ENCODE measurements around the gene DNAJC7. TPM values are rescaled to one million over a fixed set of nuclear protein-coding genes. Genes with fewer than 3 reads are reported as not detected.
A peak's percentile ranks its signal among the peaks of the same experiment; 100 is the strongest.

Gene DNAJC7
- total RNA-seq, 1 donor from 2014 or later = 92.5 TPM

DNA sequence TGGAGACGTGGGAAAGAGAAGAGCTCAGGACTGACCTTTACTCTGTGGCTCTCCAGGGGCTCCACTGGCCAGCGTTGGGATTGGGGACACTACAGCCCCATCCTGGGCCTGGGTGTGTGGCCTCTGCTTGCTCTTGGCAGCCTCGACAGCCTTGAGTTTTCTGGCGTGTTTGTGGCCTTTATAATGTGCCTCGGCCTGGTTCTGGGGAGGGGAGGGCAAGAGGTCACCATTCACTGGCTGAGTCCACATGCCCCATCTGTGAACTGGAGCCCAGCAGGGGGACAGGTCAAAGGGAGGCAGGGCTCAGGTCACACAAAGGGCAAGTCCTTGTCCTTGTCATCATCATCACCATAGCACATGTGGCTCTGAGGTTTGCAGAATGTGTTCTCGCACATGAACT lies 14.3 kb upstream of the DNAJC7 start:
- Mint-ChIP-seq H3K4me3 (no peak overlapping the region), H3K4me1 (peaks cover 46% of the 10 kb centered on the region), H3K27me3 (ENCODE audit: insufficient read depth, low read depth) (peaks cover 13% of the 10 kb centered on the region), H3K27ac (no peak overlapping the region), H3K36me3 (no peaks in the 10 kb centered on the region), H3K9me3 (no peaks in the 10 kb centered on the region)
- no peak for DNase-seq (ENCODE audit: low spot score)
- Histone ChIP-seq H3K4me3 (no peak overlapping the region), H2AFZ (replicated peaks) (no peak overlapping the region), H3K4me2 (no peak overlapping the region), H3K27ac (no peak overlapping the region), H3K36me3 (no peaks in the 10 kb centered on the region), H4K20me1 (ENCODE audit: low read depth) (no peaks in the 10 kb centered on the region), H3F3A (ENCODE audit: low read depth) (peaks cover 29% of the 10 kb centered on the region), H3K79me2 (ENCODE audit: low read depth) (no peaks in the 10 kb centered on the region), H3K9ac (no peak overlapping the region), H3K27me3 (no peaks in the 10 kb centered on the region), H3K9me3 (ENCODE audit: low read depth) (no peaks in the 10 kb centered on the region), H3K4me1 (peaks cover 24% of the 10 kb centered on the region)
- TF ChIP-seq EZH2phosphoT487 (IDR thresholded peaks at IDR 0.05) (no peak), EZH2 (IDR thresholded peaks at IDR 0.05) (no peak)
- TF ChIP-seq, protein P1, sequence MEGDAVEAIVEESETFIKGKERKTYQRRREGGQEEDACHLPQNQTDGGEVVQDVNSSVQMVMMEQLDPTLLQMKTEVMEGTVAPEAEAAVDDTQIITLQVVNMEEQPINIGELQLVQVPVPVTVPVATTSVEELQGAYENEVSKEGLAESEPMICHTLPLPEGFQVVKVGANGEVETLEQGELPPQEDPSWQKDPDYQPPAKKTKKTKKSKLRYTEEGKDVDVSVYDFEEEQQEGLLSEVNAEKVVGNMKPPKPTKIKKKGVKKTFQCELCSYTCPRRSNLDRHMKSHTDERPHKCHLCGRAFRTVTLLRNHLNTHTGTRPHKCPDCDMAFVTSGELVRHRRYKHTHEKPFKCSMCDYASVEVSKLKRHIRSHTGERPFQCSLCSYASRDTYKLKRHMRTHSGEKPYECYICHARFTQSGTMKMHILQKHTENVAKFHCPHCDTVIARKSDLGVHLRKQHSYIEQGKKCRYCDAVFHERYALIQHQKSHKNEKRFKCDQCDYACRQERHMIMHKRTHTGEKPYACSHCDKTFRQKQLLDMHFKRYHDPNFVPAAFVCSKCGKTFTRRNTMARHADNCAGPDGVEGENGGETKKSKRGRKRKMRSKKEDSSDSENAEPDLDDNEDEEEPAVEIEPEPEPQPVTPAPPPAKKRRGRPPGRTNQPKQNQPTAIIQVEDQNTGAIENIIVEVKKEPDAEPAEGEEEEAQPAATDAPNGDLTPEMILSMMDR (IDR thresholded peaks at IDR 0.05) = no peak

DNA sequence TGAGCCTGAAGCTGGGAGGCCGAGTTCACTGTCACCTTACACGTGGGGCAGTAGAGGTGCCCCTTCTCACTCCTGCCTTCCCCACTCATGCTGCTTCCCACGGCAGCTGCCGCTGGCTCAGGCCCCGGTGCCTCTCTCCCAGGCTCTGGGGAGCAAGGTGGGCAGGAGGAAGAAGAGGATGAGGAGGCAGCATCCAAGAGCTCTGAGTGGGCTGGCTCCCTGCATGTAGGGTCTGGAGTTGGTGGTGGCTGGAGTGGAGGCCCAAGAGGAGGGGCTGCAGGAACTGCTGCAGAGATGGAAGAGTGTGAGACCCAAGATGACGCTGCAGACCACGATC lies 11.5 kb upstream of the DNAJC7 start:
- peak overlapping the region; percentile 40 for H2AFZ ChIP-seq (replicated peaks)
- H3K27ac ChIP-seq = peak overlapping the region; percentile 28
- DNase-seq (ENCODE audit: low spot score) = no peak
- H3K4me3 ChIP-seq = no peak overlapping the region
- Mint-ChIP-seq H3K27me3 (ENCODE audit: insufficient read depth, low read depth) (peaks cover 11% of the 10 kb centered on the region), H3K4me1 (peaks cover 59% of the 10 kb centered on the region), H3K9me3 (no peaks in the 10 kb centered on the region), H3K36me3 (no peaks in the 10 kb centered on the region), H3K27ac (peak overlapping the region; percentile 99), H3K4me3 (peak overlapping the region; percentile 72)
- H3K27me3 ChIP-seq = no peaks in the 10 kb centered on the region
- no peaks in the 10 kb centered on the region for H4K20me1 ChIP-seq (ENCODE audit: low read depth)
- no peaks in the 10 kb centered on the region for H3K9me3 ChIP-seq (ENCODE audit: low read depth)
- H3F3A ChIP-seq (ENCODE audit: low read depth) = peaks cover 46% of the 10 kb centered on the region
- TF ChIP-seq EZH2 (IDR thresholded peaks at IDR 0.05) (no peak), EZH2phosphoT487 (IDR thresholded peaks at IDR 0.05) (no peak)
- TF ChIP-seq, protein P1 (IDR thresholded peaks at IDR 0.05) = no peak
- peak overlapping the region; percentile 71 for H3K4me2 ChIP-seq
- no peaks in the 10 kb centered on the region for H3K36me3 ChIP-seq
- H3K79me2 ChIP-seq (ENCODE audit: low read depth) = no peaks in the 10 kb centered on the region
- H3K9ac ChIP-seq = no peak overlapping the region
- peaks cover 27% of the 10 kb centered on the region for H3K4me1 ChIP-seq

DNA sequence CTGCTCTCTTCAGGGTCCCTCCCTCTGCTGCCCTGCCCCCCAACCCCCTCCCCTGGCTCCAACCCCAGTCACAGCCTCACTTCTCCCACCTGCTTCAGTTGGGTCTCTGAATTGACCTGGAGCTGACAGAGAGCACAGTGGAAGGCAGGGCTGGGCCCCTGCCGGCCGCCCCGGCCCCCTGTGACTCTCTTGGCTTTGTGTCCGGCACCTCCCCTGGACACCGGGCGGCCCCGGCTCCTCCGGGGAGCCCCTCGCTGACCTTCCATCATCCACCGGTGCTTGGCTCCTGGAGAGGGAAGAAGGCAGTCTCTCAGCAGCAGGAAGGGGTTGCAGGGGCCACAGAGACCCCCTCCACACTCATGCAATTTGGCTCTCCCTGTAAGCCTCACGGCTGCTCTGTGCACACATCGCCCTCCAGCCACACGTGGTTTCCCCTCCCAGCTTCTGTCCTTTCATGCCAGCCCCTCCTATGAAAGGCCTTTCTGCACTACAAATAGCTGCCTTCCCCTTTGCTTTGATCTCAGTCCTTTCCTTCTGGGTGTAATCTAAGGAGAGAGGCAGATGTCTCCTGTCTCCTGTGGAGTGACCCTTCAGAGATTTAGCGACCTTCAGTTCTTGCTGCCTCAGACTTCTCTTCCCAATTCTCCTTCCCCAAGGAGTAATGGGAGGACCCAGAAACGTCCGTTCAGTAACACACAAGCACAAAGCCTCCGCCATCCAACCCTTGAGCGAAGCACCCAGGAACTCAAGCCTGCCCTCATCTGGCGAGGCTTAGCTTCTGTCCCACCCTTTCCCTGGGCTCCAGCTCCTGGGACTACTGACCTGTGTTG lies 10.9 kb upstream of the DNAJC7 start:
- Histone ChIP-seq H2AFZ (replicated peaks) (peak overlapping the region; percentile 40), H3K9me3 (ENCODE audit: low read depth) (no peaks in the 10 kb centered on the region), H3F3A (ENCODE audit: low read depth) (peaks cover 49% of the 10 kb centered on the region), H3K9ac (no peak overlapping the region), H3K4me2 (peak overlapping the region; percentile 71), H3K4me1 (peaks cover 27% of the 10 kb centered on the region), H3K27me3 (no peaks in the 10 kb centered on the region), H3K36me3 (no peaks in the 10 kb centered on the region), H3K79me2 (ENCODE audit: low read depth) (no peaks in the 10 kb centered on the region), H3K27ac (peak overlapping the region; percentile 28), H4K20me1 (ENCODE audit: low read depth) (no peaks in the 10 kb centered on the region), H3K4me3 (peak overlapping the region; percentile 19)
- Mint-ChIP-seq H3K27ac (peak overlapping the region; percentile 99), H3K9me3 (no peaks in the 10 kb centered on the region), H3K36me3 (no peaks in the 10 kb centered on the region), H3K4me1 (peaks cover 57% of the 10 kb centered on the region), H3K4me3 (peak overlapping the region; percentile 72), H3K27me3 (ENCODE audit: insufficient read depth, low read depth) (peaks cover 11% of the 10 kb centered on the region)
- TF ChIP-seq EZH2phosphoT487 (IDR thresholded peaks at IDR 0.05) (no peak), EZH2 (IDR thresholded peaks at IDR 0.05) (no peak)
- TF ChIP-seq, protein P1 (IDR thresholded peaks at IDR 0.05) = peak; percentile 47
- peak; percentile 71 for DNase-seq (ENCODE audit: low spot score)

Data from neural progenitor cell (in vitro differentiated cells).